ENCODE data around the gene ACTRT2. TPM values are rescaled to one million over a fixed set of nuclear protein-coding genes. Genes with fewer than 3 reads are reported as not detected.

Gene ACTRT2
- total and polyA plus RNA-seq, 10 donors, result not detected

DNA sequence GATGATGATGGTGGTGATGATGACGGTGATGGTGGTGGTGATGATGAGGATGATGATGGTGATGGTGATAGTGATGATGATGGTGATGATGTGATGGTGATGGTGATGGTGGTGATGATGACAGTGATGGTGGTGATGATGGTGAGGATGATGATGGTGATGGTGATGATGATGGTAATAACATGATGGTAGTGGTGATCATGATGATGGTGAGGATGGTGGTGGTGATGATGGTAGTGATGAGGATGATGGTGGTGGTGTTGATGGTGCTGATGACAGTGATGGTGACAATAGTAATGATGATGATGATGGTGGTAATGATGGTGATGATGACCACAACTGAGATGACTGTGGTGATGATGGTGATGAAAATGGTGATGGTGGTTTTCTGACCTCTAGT lies 4.9 kb downstream of the ACTRT2 start:
- TF ChIP-seq, protein P1, sequence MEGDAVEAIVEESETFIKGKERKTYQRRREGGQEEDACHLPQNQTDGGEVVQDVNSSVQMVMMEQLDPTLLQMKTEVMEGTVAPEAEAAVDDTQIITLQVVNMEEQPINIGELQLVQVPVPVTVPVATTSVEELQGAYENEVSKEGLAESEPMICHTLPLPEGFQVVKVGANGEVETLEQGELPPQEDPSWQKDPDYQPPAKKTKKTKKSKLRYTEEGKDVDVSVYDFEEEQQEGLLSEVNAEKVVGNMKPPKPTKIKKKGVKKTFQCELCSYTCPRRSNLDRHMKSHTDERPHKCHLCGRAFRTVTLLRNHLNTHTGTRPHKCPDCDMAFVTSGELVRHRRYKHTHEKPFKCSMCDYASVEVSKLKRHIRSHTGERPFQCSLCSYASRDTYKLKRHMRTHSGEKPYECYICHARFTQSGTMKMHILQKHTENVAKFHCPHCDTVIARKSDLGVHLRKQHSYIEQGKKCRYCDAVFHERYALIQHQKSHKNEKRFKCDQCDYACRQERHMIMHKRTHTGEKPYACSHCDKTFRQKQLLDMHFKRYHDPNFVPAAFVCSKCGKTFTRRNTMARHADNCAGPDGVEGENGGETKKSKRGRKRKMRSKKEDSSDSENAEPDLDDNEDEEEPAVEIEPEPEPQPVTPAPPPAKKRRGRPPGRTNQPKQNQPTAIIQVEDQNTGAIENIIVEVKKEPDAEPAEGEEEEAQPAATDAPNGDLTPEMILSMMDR (IDR thresholded peaks at IDR 0.05 in 8 of 11, conservative IDR thresholded peaks at IDR 0.05 in 3 of 11), result no peak
- TF ChIP-seq POLR2A (IDR thresholded peaks at IDR 0.05) (no peak), POLR2AphosphoS5 (IDR thresholded peaks at IDR 0.05) (no peak)
- 91 to 100% (median 92%) methylated on average over 1 of the region's 1 CpG for WGBS, 5 donors
- intact Hi-C loops (cut with DNase I; ENCODE audit: low total_unique reads), result no loop called here

DNA sequence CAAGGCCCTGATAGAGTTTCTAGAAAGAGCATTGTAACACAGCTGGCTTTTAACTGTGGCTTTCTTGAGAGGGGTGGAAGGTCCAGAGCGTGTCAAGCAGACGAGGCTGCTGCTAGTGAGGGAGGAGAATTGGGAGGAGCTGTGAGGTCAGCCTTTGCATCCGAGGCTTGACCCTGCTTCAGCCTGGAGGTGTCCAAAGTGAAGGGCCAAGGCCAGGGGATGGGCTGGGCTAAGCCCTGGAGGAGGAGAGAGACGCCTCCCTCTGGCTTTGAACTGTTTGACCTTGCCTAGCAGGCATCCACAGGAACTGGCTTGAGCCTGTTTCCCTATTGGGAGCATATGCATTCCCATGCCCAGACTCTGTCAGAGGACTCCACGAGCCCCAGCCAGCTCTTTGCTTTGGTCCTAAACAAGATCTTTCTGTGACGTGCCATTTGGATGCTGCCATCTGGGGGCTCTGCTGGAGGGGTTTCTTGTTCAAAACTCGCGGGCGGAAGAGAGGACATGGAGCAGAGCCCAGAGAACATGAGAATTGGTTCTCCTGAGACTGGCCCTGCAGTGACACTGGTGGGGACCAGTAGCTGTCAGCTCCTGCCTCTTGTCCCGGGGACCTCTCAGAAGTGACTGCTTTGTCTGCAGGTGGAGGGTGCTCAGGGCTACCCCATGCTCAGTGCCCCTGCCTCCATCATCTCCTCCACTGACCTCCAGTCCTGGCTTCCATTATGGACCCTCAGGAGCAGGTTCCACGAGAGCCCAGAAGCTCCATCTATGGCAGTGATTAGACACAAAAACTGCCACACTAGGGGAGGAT lies 5.5 kb downstream of the ACTRT2 start:
- Histone ChIP-seq H3K36me3 (no peaks in the 10 kb centered on the region), H3K4me1 (no peaks in the 10 kb centered on the region), H3K4me3 (no peak overlapping the region), H3K9me3 (no peaks in the 10 kb centered on the region), H3K27me3 (replicated peaks in 1 of 7) (peaks cover 0 to 44% (median 20%) of the 10 kb centered on the region in 7 donors), H3K27ac (no peak overlapping the region)
- TF ChIP-seq POLR2AphosphoS5 (IDR thresholded peaks at IDR 0.05) (no peak), POLR2A (IDR thresholded peaks at IDR 0.05) (no peak)
- TF ChIP-seq, protein P1 (IDR thresholded peaks at IDR 0.05 in 8 of 11, conservative IDR thresholded peaks at IDR 0.05 in 3 of 11), result no peak
- WGBS, 5 donors, result 67 to 84% (median 77%) methylated on average over 10 to 11 of the region's 11 CpGs
- intact Hi-C loops (cut with DNase I; ENCODE audit: low total_unique reads), result no loop called here
- peak; percentile 20 for DNase-seq

More for the DNA sequence above, 4.9 kb downstream of the ACTRT2 start:
- Histone ChIP-seq H3K9me3 (no peaks in the 10 kb centered on the region), H3K27ac (no peak overlapping the region), H3K36me3 (no peaks in the 10 kb centered on the region), H3K27me3 (replicated peaks in 1 of 7) (peaks cover 0 to 37% (median 20%) of the 10 kb centered on the region in 7 donors), H3K4me3 (no peak overlapping the region), H3K4me1 (no peaks in the 10 kb centered on the region)
- no peak for DNase-seq

DNA sequence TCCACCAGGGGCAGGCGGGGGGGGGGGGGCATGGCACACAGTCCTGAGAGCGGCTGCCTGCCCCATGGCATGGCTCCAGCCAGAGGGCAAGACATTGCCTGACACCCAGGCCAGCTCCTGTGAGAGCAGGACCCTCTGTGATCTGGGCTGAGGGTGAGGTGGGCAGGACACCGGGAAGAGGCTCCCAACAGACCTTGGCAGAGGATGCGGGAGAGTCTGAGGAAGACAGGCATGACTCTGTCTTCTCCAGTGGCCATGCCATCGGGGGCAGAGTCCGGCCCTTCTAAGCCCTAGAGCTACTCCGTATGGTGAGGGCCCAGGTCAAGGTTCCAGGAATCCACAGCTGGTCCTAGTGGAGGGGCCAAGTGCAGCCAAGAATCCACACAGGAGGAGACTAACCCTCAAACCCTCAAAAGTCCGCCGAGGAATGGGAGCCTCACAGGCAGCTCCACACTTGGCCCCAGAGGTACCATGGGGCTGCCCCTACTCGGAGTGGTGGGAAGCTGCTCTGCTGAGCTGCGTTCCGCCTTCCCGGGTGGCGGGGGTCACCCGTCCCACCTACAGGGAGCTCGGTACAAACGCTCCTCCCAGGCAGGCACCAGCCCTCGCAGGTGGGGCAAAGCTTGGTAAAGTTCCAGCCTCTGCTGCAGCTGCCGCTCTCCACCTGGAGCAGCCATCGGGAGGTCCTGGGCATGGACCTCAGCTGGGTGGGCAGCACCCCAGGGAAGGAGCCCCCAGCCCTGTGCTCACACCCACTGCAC lies 6.5 kb downstream of the ACTRT2 start:
- Histone ChIP-seq H3K27ac (no peak overlapping the region), H3K4me3 (no peak overlapping the region), H3K4me1 (no peaks in the 10 kb centered on the region), H3K27me3 (replicated peaks in 1 of 7) (peaks cover 0 to 53% (median 20%) of the 10 kb centered on the region in 7 donors), H3K36me3 (no peaks in the 10 kb centered on the region), H3K9me3 (no peaks in the 10 kb centered on the region)
- peak; percentile 61 for DNase-seq
- 87 to 95% (median 92%) methylated on average over 7 to 20 of the region's 20 CpGs for WGBS, 5 donors
- TF ChIP-seq POLR2A (IDR thresholded peaks at IDR 0.05), result no peak
- no peak for TF ChIP-seq POLR2AphosphoS5 (IDR thresholded peaks at IDR 0.05)
- TF ChIP-seq, protein P1 (IDR thresholded peaks at IDR 0.05 in 8 of 11, conservative IDR thresholded peaks at IDR 0.05 in 3 of 11), result no peak
- intact Hi-C loops (cut with DNase I; ENCODE audit: low total_unique reads), result no loop called here
